ENCODE results near the gene MORF4L2.

Gene MORF4L2

GRCh38 chrX:103630171-103630511, 56.4 kb downstream of the MORF4L2 start:
- DNase-seq: no peak

- DNase-seq: peak; percentile 27 to 36
Measured at GRCh38 chrX:103629318-103630170, 57.0 kb downstream of the MORF4L2 start.

- DNase-seq: peak in 1 of 2 experiments; percentile 18
Measured at GRCh38 chrX:103628386-103629317, 57.8 kb downstream of the MORF4L2 start, which contains the start of gene TCEAL1. Gene TCEAL1 (plus strand): TSS chrX:103628975. CDS start chrX:103629917, 942 bp downstream.

- no peak for DNase-seq
Measured at GRCh38 chrX:103626855-103627254, 59.6 kb downstream of the MORF4L2 start.

Measured in NCI-H187 (cell line).